HepG2 (cell line): ENCODE measurements around the gene CTNNBL1. TPM values are rescaled to one million over a fixed set of nuclear protein-coding genes. Genes with fewer than 3 reads are reported as not detected.

Experiments
- ARID2 ChIP-seq: sonication (generic); formaldehyde crosslinking; IDR thresholded peaks from 2 replicates; pipeline ENCODE4 v1.8.1; 2022; ENCODE audit warnings: mild to moderate bottlenecking, missing genetic modification reagents, borderline replicate concordance
- ATM ChIP-seq: fragments of 450-650 bp; IDR thresholded peaks from 2 replicates; pipeline ENCODE4 v1.7.1; 2017; ENCODE audit warnings: mild to moderate bottlenecking, borderline replicate concordance
- BHLHE40 ChIP-seq: IDR thresholded peaks from 2 replicates; pipeline ENCODE4 v1.6.1; 2011; ENCODE audit warnings: low read length, improper control_type of control experiment
- FOXC1 ChIP-seq: sonication (generic); formaldehyde crosslinking; IDR thresholded peaks from 2 replicates; pipeline ENCODE4 v1.8.0; 2022; ENCODE audit warnings: mild to moderate bottlenecking, missing genetic modification reagents, borderline replicate concordance
- HNRNPUL1 ChIP-seq: fragments of 200-400 bp; formaldehyde crosslinking; IDR thresholded peaks from 2 replicates; pipeline ENCODE4 v1.6.1; 2017; ENCODE audit warnings: low read depth, mild to moderate bottlenecking, low read length, moderate library complexity
- KIAA2018 ChIP-seq: sonication (generic); formaldehyde crosslinking; IDR thresholded peaks from 2 replicates; pipeline ENCODE4 v1.5.0; 2020; ENCODE audit warnings: mild to moderate bottlenecking, missing genetic modification reagents, borderline replicate concordance
- NFE2 ChIP-seq: sonication (generic); formaldehyde crosslinking; IDR thresholded peaks from 2 replicates; pipeline ENCODE4 v1.4.0; 2020; ENCODE audit warnings: missing genetic modification reagents
- NFE2L1 ChIP-seq: sonication (generic); formaldehyde crosslinking; IDR thresholded peaks from 2 replicates; pipeline ENCODE4 v1.4.0; 2020; ENCODE audit warnings: missing genetic modification reagents, mild to moderate bottlenecking, borderline replicate concordance
- NRL ChIP-seq: sonication (generic); formaldehyde crosslinking; IDR thresholded peaks from 2 replicates; pipeline ENCODE4 v1.5.0; 2020; ENCODE audit warnings: missing genetic modification reagents, mild to moderate bottlenecking, moderate library complexity, borderline replicate concordance
- RFX1 ChIP-seq: fragments of 450-650 bp; IDR thresholded peaks from 2 replicates; pipeline ENCODE4 v1.6.1; 2017
- ZNF232 ChIP-seq: sonication (generic); formaldehyde crosslinking; IDR thresholded peaks from 2 replicates; pipeline ENCODE4 v1.4.0; 2020; ENCODE audit warnings: missing genetic modification reagents, borderline replicate concordance
- ZNF280B ChIP-seq: sonication (generic); formaldehyde crosslinking; IDR thresholded peaks from 2 replicates; pipeline ENCODE4 v1.5.0; 2020; ENCODE audit warnings: missing genetic modification reagents, mild to moderate bottlenecking, borderline replicate concordance
- ZNF691 ChIP-seq: sonication (generic); formaldehyde crosslinking; IDR thresholded peaks from 2 replicates; pipeline ENCODE4 v1.4.0; 2020; ENCODE audit warnings: missing genetic modification reagents, low read depth, mild to moderate bottlenecking, borderline replicate concordance
- ZNF737 ChIP-seq: sonication (generic); formaldehyde crosslinking; IDR thresholded peaks from 2 replicates; pipeline ENCODE4 v1.5.0; 2020; ENCODE audit warnings: missing genetic modification reagents, mild to moderate bottlenecking, borderline replicate concordance
- ZNF780A ChIP-seq: sonication (generic); formaldehyde crosslinking; IDR thresholded peaks from 2 replicates; pipeline ENCODE4 v1.8.0; 2022; ENCODE audit warnings: mild to moderate bottlenecking, missing genetic modification reagents, moderate library complexity
- ZSCAN9 ChIP-seq: IDR thresholded peaks from 2 replicates; pipeline ENCODE4 v1.6.1; 2016; ENCODE audit warnings: borderline replicate concordance
- polyA plus RNA-seq, 8 experiments: library from polyadenylated mRNA; depleted of rRNA in 3 of 8; stranded (reverse) in 7 of 8; unstranded in 1 of 8; fragments of >200 nt; fragmentation: Illumina TruSeq in 4 of 8; extraction: Trizol in 4 of 8; gene quantifications; 2 replicates each; pipeline versions ENCODE4 v1.2.1 to v1.2.3, GENCODE V29; 2011 to 2016; ENCODE audit warnings: low read depth in 4 of 8, missing spikeins in 1 of 8, mixed read lengths in 1 of 8; ENCODE audit not compliant: insufficient read depth in 1 of 8
- total RNA-seq, 5 experiments: library from RNA; depleted of rRNA; stranded (reverse); fragments of >200 nt; fragmentation: Illumina TruSeq; extraction: Trizol; gene quantifications; 2 replicates each; pipeline ENCODE4 v1.2.3, GENCODE V29; 2016; ENCODE audit warnings: low read depth in 1 of 5
- TF ChIP-seq, protein P1 (sequence below): sonication (generic); formaldehyde crosslinking; IDR thresholded peaks from 2 replicates; pipeline ENCODE4 v1.4.0; 2020; ENCODE audit warnings: missing genetic modification reagents, borderline replicate concordance

CTNNBL1 gene
- total and polyA plus RNA-seq, 2 of the 13 experiments (the other 11 are each of a cell fraction or from before 2014, with no cell fraction given), result 49.3 to 94.6 TPM

GRCh38 chr20:37914672-37915433 lies 221.0 kb downstream of the CTNNBL1 start (continued):
- peak; percentile 63 for TF ChIP-seq ZNF280B (CRISPR knock-in tag)
- no peak for TF ChIP-seq KIAA2018 (CRISPR knock-in tag)
- TF ChIP-seq NFE2L1 (CRISPR knock-in tag), result no peak
- no peak for TF ChIP-seq ATM
- no peak for TF ChIP-seq ZNF780A
- no peak for TF ChIP-seq ARID2 (CRISPR knock-in tag)
- TF ChIP-seq FOXC1, result no peak
- TF ChIP-seq, protein P1, sequence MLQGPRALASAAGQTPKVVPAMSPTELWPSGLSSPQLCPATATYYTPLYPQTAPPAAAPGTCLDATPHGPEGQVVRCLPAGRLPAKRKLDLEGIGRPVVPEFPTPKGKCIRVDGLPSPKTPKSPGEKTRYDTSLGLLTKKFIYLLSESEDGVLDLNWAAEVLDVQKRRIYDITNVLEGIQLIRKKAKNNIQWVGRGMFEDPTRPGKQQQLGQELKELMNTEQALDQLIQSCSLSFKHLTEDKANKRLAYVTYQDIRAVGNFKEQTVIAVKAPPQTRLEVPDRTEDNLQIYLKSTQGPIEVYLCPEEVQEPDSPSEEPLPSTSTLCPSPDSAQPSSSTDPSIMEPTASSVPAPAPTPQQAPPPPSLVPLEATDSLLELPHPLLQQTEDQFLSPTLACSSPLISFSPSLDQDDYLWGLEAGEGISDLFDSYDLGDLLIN (CRISPR knock-in tag), result peak; percentile 60; the same call in 1 of the 2 replicates
- TF ChIP-seq ZNF691 (CRISPR knock-in tag), result peak; percentile 11; the same call in 1 of the 2 replicates
- TF ChIP-seq ZNF737 (CRISPR knock-in tag), result no peak
- TF ChIP-seq NRL (CRISPR knock-in tag), result peak; percentile 82
- no peak for TF ChIP-seq RFX1
- no peak for TF ChIP-seq BHLHE40
- TF ChIP-seq HNRNPUL1, result no peak
- no peak for TF ChIP-seq ZNF232 (CRISPR knock-in tag)
- TF ChIP-seq NFE2, result no peak
- TF ChIP-seq ZSCAN9, result no peak
